ENCODE results near the gene VTI1A. TPM values are rescaled to one million over a fixed set of nuclear protein-coding genes. Genes with fewer than 3 reads are reported as not detected.
A peak's percentile ranks its signal among the peaks of the same experiment; 100 is the strongest.

VTI1A gene
- total RNA-seq, 4 donors from 2014 or later: 27.0 to 61.3 (median 49.8) TPM

DNA sequence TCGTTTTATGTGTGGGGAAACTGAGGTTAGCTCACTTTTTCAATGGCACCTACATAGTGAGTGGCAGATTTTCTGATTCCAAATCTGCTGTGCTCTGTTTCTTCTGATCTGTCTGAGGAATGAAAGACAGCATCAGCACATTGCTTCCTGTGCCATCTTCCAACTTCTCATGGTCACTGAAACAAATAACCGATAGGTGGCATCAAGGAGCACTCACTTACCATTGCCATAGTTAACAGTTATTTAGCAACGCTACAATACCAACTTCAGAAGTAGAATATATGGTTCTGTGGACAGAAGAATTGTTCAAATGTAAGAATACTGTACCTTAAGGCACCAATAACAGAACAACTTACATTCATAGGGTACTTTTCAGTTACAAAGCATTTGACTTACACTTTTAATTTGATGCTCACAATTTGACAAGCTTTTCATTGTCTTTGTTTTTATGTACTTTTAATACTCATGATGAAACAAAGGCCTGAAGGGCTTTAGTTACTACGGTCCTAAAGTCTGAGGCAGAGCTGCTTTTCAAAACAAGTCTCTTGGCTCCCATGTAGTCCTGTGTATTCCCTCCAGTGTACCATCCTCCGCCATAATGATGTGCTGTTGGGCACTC, 274.2 kb downstream of the VTI1A start:
- intact Hi-C loops (cut with DNase I): loop anchor here (10.0 kb wide), 1 partner anchor 404 kb away; no protein-coding TSS in a partner anchor
- H3K27me3 ChIP-seq: no peaks in the 10 kb centered on the region
- H3K36me3 ChIP-seq: no peaks in the 10 kb centered on the region
- H3K4me1 ChIP-seq: no peaks in the 10 kb centered on the region
- DNase-seq: no peak
- H3K27ac ChIP-seq: no peak overlapping the region
- no peaks in the 10 kb centered on the region for H3K9me3 ChIP-seq
- TF ChIP-seq POLR2A (IDR thresholded peaks at IDR 0.05): no peak
- TF ChIP-seq, protein P1, sequence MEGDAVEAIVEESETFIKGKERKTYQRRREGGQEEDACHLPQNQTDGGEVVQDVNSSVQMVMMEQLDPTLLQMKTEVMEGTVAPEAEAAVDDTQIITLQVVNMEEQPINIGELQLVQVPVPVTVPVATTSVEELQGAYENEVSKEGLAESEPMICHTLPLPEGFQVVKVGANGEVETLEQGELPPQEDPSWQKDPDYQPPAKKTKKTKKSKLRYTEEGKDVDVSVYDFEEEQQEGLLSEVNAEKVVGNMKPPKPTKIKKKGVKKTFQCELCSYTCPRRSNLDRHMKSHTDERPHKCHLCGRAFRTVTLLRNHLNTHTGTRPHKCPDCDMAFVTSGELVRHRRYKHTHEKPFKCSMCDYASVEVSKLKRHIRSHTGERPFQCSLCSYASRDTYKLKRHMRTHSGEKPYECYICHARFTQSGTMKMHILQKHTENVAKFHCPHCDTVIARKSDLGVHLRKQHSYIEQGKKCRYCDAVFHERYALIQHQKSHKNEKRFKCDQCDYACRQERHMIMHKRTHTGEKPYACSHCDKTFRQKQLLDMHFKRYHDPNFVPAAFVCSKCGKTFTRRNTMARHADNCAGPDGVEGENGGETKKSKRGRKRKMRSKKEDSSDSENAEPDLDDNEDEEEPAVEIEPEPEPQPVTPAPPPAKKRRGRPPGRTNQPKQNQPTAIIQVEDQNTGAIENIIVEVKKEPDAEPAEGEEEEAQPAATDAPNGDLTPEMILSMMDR (IDR thresholded peaks at IDR 0.05): peak in 5 of 6 experiments; percentile 57 to 71 (median 62)
- WGBS, 2 donors: 47 to 56% methylated on average over 5 of the region's 5 CpGs
- no peak overlapping the region for H3K4me3 ChIP-seq

DNA sequence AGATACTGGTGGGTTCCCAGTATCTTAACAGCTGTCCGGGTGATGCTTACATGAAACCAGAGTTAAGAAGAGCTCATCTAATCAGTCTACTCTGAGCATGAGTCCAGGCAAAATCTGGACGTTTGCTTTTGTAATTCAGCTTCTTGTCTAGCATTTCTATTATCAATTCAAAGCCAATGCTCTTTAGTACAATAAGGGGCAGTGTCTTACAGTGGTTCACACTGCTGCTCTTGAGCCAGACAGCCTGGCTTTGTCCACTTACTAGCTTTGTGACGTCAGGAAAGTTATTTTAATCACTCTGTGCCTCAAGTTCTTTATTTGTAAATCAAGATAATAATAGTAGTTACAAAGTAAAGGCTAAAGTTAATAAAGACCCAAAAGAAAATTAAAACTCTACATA, 275.7 kb downstream of the VTI1A start:
- TF ChIP-seq, protein P1 (IDR thresholded peaks at IDR 0.05): no peak
- TF ChIP-seq POLR2A (IDR thresholded peaks at IDR 0.05): no peak
- no peak for DNase-seq
- WGBS, 2 donors: 71 to 78% methylated on average over 3 of the region's 3 CpGs
- no peak overlapping the region for H3K27ac ChIP-seq
- H3K4me1 ChIP-seq: no peaks in the 10 kb centered on the region
- intact Hi-C loops (cut with DNase I): loop anchor here (10.0 kb wide), 1 partner anchor 402 kb away; no protein-coding TSS in a partner anchor
- no peaks in the 10 kb centered on the region for H3K36me3 ChIP-seq
- no peaks in the 10 kb centered on the region for H3K27me3 ChIP-seq
- no peaks in the 10 kb centered on the region for H3K9me3 ChIP-seq
- no peak overlapping the region for H3K4me3 ChIP-seq

- no peaks in the 10 kb centered on the region for H3K27me3 ChIP-seq
- TF ChIP-seq POLR2A (IDR thresholded peaks at IDR 0.05): no peak
- TF ChIP-seq, protein P1 (IDR thresholded peaks at IDR 0.05): no peak
- no peaks in the 10 kb centered on the region for H3K4me1 ChIP-seq
- H3K27ac ChIP-seq: no peak overlapping the region
- H3K9me3 ChIP-seq: no peaks in the 10 kb centered on the region
- intact Hi-C loops (cut with DNase I): loop anchor here (10.0 kb wide), 1 partner anchor 401 kb away; no protein-coding TSS in a partner anchor
- no peak for DNase-seq
- H3K4me3 ChIP-seq: no peak overlapping the region
- H3K36me3 ChIP-seq: no peaks in the 10 kb centered on the region
Measured at GRCh38 chr10:112723876-112724275, 276.9 kb downstream of the VTI1A start.

DNA sequence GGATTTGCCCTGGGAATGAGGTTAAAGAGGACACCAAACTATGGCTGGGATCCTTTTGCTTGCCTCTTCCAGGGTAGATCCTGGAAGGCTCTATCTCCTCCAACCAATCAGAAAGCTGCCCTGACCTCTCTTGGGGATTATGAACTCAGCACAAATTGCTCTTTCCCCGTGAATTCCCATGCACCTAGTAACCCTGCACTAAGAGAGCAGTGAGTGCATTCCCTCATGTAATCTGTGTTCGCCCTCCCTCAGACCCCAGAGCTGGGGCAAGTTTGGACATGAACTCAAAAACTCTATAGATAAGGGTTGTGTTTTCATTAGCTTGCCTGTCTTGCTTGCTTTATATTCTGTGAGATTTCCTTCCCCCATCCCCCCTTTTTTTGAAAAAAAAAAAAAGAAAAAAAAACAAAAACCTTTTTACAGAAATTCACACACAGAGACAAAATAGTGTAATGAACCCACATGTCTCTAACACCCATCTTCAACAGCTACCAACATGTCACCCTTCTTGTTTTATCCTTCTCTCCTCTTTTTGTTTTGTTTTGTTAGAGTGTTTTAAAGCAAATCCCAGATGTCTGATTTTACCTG, 277.5 kb downstream of the VTI1A start:
- no peaks in the 10 kb centered on the region for H3K27me3 ChIP-seq
- no peak for DNase-seq
- no peaks in the 10 kb centered on the region for H3K4me1 ChIP-seq
- no peaks in the 10 kb centered on the region for H3K36me3 ChIP-seq
- WGBS, 2 donors: 77 to 79% methylated on average over 2 of the region's 2 CpGs
- no peak overlapping the region for H3K27ac ChIP-seq
- intact Hi-C loops (cut with DNase I): loop anchor here (10.0 kb wide), 1 partner anchor 400 kb away; no protein-coding TSS in a partner anchor
- TF ChIP-seq, protein P1 (IDR thresholded peaks at IDR 0.05): no peak
- TF ChIP-seq POLR2A (IDR thresholded peaks at IDR 0.05): no peak
- H3K4me3 ChIP-seq: no peak overlapping the region
- no peaks in the 10 kb centered on the region for H3K9me3 ChIP-seq

GRCh38 chr10:112728118-112728883, 281.3 kb downstream of the VTI1A start:
- Histone ChIP-seq H3K27ac (no peak overlapping the region), H3K9me3 (no peaks in the 10 kb centered on the region), H3K4me3 (no peak overlapping the region), H3K36me3 (no peaks in the 10 kb centered on the region), H3K4me1 (peaks cover 0 to 13% (median 8%) of the 10 kb centered on the region in 3 donors), H3K27me3 (no peaks in the 10 kb centered on the region)
- 83 to 86% methylated on average over 3 of the region's 3 CpGs for WGBS, 2 donors
- no peak for TF ChIP-seq POLR2A (IDR thresholded peaks at IDR 0.05)
- TF ChIP-seq, protein P1 (IDR thresholded peaks at IDR 0.05): no peak
- DNase-seq: no peak
- intact Hi-C loops (cut with DNase I): loop anchor here (10.0 kb wide), 1 partner anchor 396 kb away; no protein-coding TSS in a partner anchor

Measured in esophagus squamous epithelium (tissue), 5 donors.